Upper lobe of left lung (tissue), 6 donors: ENCODE results near the gene PTPRG. TPM values are rescaled to one million over a fixed set of nuclear protein-coding genes. Genes with fewer than 3 reads are reported as not detected.
"Not testable (repeated sequence)": the region's sequence is repeated elsewhere in the genome, so short reads cannot be mapped to it uniquely, and the experiment has no call there.

Source experiments
- ATAC-seq, 2 donors: fragments of 200-7000 bp; cut with Tn5 transposase; one replicate each; pipeline ENCODE4 v1.9.1; 2022; ENCODE audit warnings: mild to moderate bottlenecking in 2 of 2, moderate library complexity in 2 of 2; ENCODE audit not compliant: low FRiP score in 2 of 2
- DNase-seq, 2 donors: peaks; one replicate each; pipeline ENCODE4 v3.0.0-alpha.2; 2019 to 2020
- H3K27ac ChIP-seq, 4 donors: fragments of 200-600 bp; sonication (generic); one replicate each; pipeline ENCODE4 v1.5.1; 2016 to 2019
- H3K27me3 ChIP-seq, 4 donors: fragments of 200-600 bp; sonication (generic); one replicate each; pipeline ENCODE4 v1.5.1; 2017 to 2019
- H3K36me3 ChIP-seq, 4 donors: fragments of 200-600 bp; sonication (generic); one replicate each; pipeline ENCODE4 v1.5.1; 2016 to 2019
- H3K4me1 ChIP-seq, 4 donors: fragments of 200-600 bp; sonication (generic); one replicate each; pipeline ENCODE4 v1.5.1; 2018 to 2019
- H3K4me3 ChIP-seq, 4 donors: fragments of 200-600 bp; sonication (generic); one replicate each; pipeline ENCODE4 v1.5.1; 2017 to 2019; ENCODE audit warnings: mild to moderate bottlenecking in 2 of 4, moderate library complexity in 1 of 4
- H3K9me3 ChIP-seq, 4 donors: fragments of 200-600 bp; sonication (generic); one replicate each; pipeline ENCODE4 v1.5.1; 2018 to 2019
- CTCF ChIP-seq, 6 experiments: fragments of 450-650 bp in 4 of 6; fragments of 200-600 bp in 2 of 6; sonication (generic) in 2 of 6; IDR thresholded peaks; one replicate each; pipeline ENCODE4 v1.5.1; 2016 to 2019; ENCODE audit warnings: antibody characterized with exemption in 6 of 6
- EP300 ChIP-seq, 4 donors: sonication (generic); formaldehyde crosslinking; IDR thresholded peaks; one replicate each; pipeline ENCODE4 v1.5.1; 2017; ENCODE audit warnings: antibody characterized with exemption in 4 of 4, control low read depth in 2 of 4
- POLR2A ChIP-seq, 4 donors: fragments of 450-650 bp; IDR thresholded peaks; one replicate each; pipeline ENCODE4 v1.5.1; 2016 to 2017; ENCODE audit warnings: antibody characterized with exemption in 4 of 4, mild to moderate bottlenecking in 2 of 4
- POLR2AphosphoS5 ChIP-seq, 2 donors: sonication (generic); formaldehyde crosslinking; IDR thresholded peaks; one replicate each; pipeline ENCODE4 v1.5.1; 2017; ENCODE audit warnings: antibody characterized with exemption in 2 of 2
- WGBS, 2 donors: methylation state at CpG; one replicate each; pipeline ENCODE4 v1.1.5; 2017 to 2018; 5-methylcytosine and 5-hydroxymethylcytosine counted together
- total RNA-seq, 6 donors: library from RNA; depleted of rRNA in 4 of 6; stranded (reverse); fragments of >200 nt in 4 of 6; gene quantifications; one replicate each; pipeline versions ENCODE4 v1.1.0 to v1.2.1, GENCODE V29; 2016 to 2021
- donor health status: DM: no; HTN: no; CAD: no; lungs with moderate emphysema.
- donor health status: DM: no; HTN: yes; CAD: no; lungs with severe emphysema.

PTPRG gene
- total RNA-seq, 6 donors from 2014 or later, result 58.7 to 101 (median 68.8) TPM

- TF ChIP-seq CTCF (IDR thresholded peaks at IDR 0.05), result no peak
- no peak for TF ChIP-seq EP300 (IDR thresholded peaks at IDR 0.05)
- TF ChIP-seq POLR2A (IDR thresholded peaks at IDR 0.05), result no peak
- no peak for TF ChIP-seq POLR2AphosphoS5 (IDR thresholded peaks at IDR 0.05)
- Histone ChIP-seq H3K4me1 (peaks cover 28 to 45% (median 34%) of the 10 kb centered on the region in 4 donors), H3K9me3 (no peaks in the 10 kb centered on the region), H3K27me3 (no peaks in the 10 kb centered on the region), H3K4me3 (no peak overlapping the region), H3K36me3 (no peaks in the 10 kb centered on the region), H3K27ac (no peak overlapping the region)
- WGBS, 2 donors, result 81% methylated on average over 4 of the region's 4 CpGs
- ATAC-seq (no peak), DNase-seq (no peak)
Measured at GRCh38 chr3:61812085-61812484, 250.7 kb downstream of the PTPRG start.

- WGBS, 2 donors, result 85 to 86% methylated on average over 3 of the region's 3 CpGs
- no peaks in the 10 kb centered on the region for H3K9me3 ChIP-seq
- H3K27me3 ChIP-seq, result no peaks in the 10 kb centered on the region
- ATAC-seq, result no peak
- no peaks in the 10 kb centered on the region for H3K36me3 ChIP-seq
- no peak overlapping the region for H3K4me3 ChIP-seq
- no peak overlapping the region for H3K27ac ChIP-seq
- no peak for TF ChIP-seq POLR2A (IDR thresholded peaks at IDR 0.05)
- no peak for TF ChIP-seq POLR2AphosphoS5 (IDR thresholded peaks at IDR 0.05)
- no peak for TF ChIP-seq EP300 (IDR thresholded peaks at IDR 0.05)
- no peak for DNase-seq
- H3K4me1 ChIP-seq, result peaks cover 24 to 41% (median 30%) of the 10 kb centered on the region in 4 donors
Measured at GRCh38 chr3:61812517-61812916, 251.1 kb downstream of the PTPRG start.

- Histone ChIP-seq H3K36me3 (no peaks in the 10 kb centered on the region), H3K9me3 (no peaks in the 10 kb centered on the region), H3K4me1 (peaks cover 12 to 32% (median 22%) of the 10 kb centered on the region in 4 donors), H3K27me3 (no peaks in the 10 kb centered on the region), H3K27ac (no peak overlapping the region), H3K4me3 (no peak overlapping the region)
- 79 to 81% methylated on average over 4 of the region's 4 CpGs for WGBS, 2 donors
- no peak for TF ChIP-seq POLR2A (IDR thresholded peaks at IDR 0.05)
- TF ChIP-seq POLR2AphosphoS5 (IDR thresholded peaks at IDR 0.05), result no peak
- no peak for TF ChIP-seq EP300 (IDR thresholded peaks at IDR 0.05)
- no peak for TF ChIP-seq CTCF (IDR thresholded peaks at IDR 0.05)
- ATAC-seq, result no peak
- DNase-seq, result no peak
Measured at GRCh38 chr3:61813636-61814035, 252.3 kb downstream of the PTPRG start.

- Histone ChIP-seq H3K4me3 (no peak overlapping the region), H3K27ac (no peak overlapping the region), H3K36me3 (no peaks in the 10 kb centered on the region), H3K27me3 (no peaks in the 10 kb centered on the region), H3K9me3 (no peaks in the 10 kb centered on the region), H3K4me1 (peaks cover 5 to 24% (median 12%) of the 10 kb centered on the region in 4 donors)
- TF ChIP-seq POLR2AphosphoS5 (IDR thresholded peaks at IDR 0.05), result no peak
- WGBS, 2 donors, result 14 to 15% methylated on average over 1 of the region's 1 CpG
- ATAC-seq (no peak), DNase-seq (no peak)
Measured at GRCh38 chr3:61814674-61815073, 253.3 kb downstream of the PTPRG start.

- H3K27ac ChIP-seq, DNase-seq, H3K27me3 ChIP-seq, ATAC-seq, H3K36me3 ChIP-seq, H3K9me3 ChIP-seq, H3K4me3 ChIP-seq: not testable (repeated sequence)
- WGBS, 2 donors, result 72 to 75% methylated on average over 4 to 5 of the region's 5 CpGs
- H3K4me1 ChIP-seq, result peaks cover 0 to 12% (median 5%) of the 10 kb centered on the region in 4 donors
Measured at GRCh38 chr3:61816304-61816703, 254.9 kb downstream of the PTPRG start.

- peaks cover 0 to 12% (median 2%) of the 10 kb centered on the region in 4 donors for H3K4me1 ChIP-seq
- H3K27ac ChIP-seq, result no peak overlapping the region
- H3K9me3 ChIP-seq, result no peaks in the 10 kb centered on the region
- no peaks in the 10 kb centered on the region for H3K36me3 ChIP-seq
- DNase-seq, result no peak
- no peak overlapping the region for H3K4me3 ChIP-seq
- TF ChIP-seq EP300 (IDR thresholded peaks at IDR 0.05) (no peak), POLR2AphosphoS5 (IDR thresholded peaks at IDR 0.05) (no peak), CTCF (IDR thresholded peaks at IDR 0.05) (no peak), POLR2A (IDR thresholded peaks at IDR 0.05) (no peak)
- no peak for ATAC-seq
- 92 to 95% methylated on average over 3 of the region's 3 CpGs for WGBS, 2 donors
- H3K27me3 ChIP-seq, result no peaks in the 10 kb centered on the region
Measured at GRCh38 chr3:61819861-61820260, 258.5 kb downstream of the PTPRG start.
